Activated CD4-positive, alpha-beta T cell treated with anti-CD3 and anti-CD28 coated beads, Interleukin-10, Interleukin-2, amounts not matched to agents 100 ng/mL and 50 ng/mL, durations not matched to agents 16 hours and 8 hours (primary cell): ENCODE data around the gene LOXL1.
A peak's percentile ranks its signal among the peaks of the same experiment; 100 is the strongest.

Experiments used
- DNase-seq: peaks from one replicate; pipeline ENCODE4 v3.0.0-alpha.2; 2020

Gene LOXL1

DNA sequence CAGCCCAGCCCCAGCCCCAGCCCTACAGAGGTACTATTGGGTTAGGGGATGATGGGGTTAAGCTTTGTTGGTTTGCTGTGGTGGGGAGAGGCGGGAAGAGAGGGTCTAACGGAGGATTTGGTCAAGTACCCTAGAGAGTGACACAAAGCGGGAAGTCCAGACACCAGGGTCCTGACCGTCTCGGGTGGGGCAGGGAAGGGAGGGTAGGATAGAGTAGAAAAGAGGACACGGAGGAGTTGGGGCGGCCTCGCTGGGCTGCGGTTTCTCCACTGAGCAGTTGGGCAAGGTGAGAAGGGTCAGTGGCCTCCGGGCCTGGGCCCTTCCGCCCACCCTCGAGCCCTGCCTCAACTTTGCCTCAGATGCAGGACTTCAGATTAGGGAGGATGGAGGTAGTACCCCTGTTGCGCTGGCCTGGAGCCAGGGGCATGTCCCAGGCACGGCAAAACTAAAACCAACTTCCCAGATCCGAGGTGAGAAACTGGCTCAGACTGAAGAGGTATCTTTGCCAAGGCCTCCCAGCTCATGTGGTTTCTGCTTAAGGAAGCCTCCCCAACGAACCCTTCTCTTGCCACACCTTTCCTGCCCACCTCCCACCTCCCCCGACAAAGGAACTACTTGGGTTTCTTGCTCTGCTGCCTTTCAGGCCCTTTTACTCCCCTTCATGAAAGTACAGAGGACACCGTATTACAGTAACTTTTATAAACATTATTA is 68.8 kb downstream of the LOXL1 start:
- no peak for DNase-seq

DNA sequence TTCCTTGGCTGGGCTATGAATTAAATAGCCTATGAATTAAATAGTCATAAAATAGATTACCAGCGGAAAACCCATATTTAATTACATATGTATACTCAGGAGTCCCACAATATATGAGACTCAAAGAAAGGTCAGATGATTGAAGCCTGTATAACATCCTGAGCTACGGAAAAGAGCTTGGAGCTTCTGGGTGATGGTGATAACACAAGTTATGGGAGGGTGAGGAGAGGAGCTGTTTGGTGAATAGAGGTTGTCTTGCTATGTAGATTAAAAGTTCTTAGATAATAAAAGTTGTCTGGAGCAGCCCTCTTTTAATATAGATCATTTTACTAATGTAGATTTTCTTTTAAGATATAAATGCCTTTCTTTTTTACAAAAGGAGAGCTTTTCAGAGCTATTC is 70.0 kb downstream of the LOXL1 start:
- no peak for DNase-seq

- DNase-seq, result peak; percentile 79
Measured at GRCh38 chr15:73996939-73997338, 70.7 kb downstream of the LOXL1 start.

DNA sequence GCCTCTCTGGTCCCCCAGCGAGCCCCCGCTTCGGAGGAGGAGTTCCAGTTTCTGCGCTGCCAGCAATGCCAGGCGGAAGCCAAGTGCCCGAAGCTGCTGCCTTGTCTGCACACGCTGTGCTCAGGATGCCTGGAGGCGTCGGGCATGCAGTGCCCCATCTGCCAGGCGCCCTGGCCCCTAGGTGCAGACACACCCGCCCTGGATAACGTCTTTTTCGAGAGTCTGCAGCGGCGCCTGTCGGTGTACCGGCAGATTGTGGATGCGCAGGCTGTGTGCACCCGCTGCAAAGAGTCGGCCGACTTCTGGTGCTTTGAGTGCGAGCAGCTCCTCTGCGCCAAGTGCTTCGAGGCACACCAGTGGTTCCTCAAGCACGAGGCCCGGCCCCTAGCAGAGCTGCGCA is 71.7 kb downstream of the LOXL1 start:
- no peak for DNase-seq
